CMK (cell line): ENCODE results near the gene SHISA7.

Source experiments
- DNase-seq: peaks from one replicate; pipeline ENCODE4 v3.0.0-alpha.2; 2010; ENCODE audit warnings: low read depth

SHISA7 gene

DNA sequence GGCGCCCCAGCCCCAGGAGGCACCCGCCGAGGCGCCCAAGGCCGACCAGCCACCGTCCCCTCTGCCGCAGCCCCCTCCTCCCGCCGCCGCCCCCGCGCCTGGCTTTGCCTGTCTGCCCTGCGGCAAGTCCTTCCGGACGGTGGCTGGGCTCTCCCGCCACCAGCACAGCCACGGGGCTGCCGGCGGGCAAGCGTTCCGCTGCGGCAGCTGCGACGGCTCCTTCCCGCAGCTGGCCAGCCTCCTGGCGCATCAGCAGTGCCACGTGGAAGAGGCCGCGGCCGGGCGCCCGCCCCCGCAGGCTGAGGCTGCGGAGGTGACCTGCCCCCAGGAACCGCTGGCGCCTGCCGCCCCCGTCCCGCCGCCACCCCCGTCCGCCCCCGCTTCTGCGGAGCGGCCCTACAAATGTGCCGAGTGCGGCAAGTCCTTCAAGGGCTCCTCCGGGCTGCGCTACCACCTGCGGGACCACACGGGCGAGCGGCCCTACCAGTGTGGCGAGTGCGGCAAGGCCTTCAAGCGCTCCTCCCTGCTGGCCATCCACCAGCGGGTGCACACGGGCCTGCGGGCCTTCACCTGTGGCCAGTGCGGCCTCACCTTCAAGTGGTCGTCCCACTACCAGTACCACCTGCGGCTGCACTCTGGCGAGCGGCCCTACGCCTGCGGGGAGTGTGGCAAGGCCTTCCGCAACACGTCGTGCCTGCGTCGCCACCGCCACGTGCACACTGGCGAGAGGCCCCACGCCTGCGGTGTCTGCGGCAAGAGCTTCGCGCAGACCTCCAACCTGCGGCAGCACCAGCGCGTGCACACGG is 39.3 kb upstream of the SHISA7 start:
- DNase-seq = no peak

DNA sequence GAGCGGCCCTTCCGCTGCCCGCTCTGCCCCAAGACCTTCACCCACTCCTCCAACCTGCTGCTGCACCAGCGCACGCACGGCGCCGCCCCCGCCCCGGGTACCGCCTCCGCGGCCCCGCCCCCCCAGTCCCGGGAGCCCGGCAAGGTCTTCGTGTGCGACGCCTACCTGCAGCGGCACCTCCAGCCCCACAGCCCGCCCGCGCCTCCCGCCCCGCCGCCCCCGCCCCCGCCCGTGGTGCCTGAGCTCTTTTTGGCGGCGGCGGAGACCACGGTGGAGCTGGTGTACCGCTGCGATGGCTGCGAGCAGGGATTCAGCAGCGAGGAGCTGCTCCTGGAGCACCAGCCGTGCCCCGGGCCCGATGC is 38.7 kb upstream of the SHISA7 start:
- no peak for DNase-seq

DNA sequence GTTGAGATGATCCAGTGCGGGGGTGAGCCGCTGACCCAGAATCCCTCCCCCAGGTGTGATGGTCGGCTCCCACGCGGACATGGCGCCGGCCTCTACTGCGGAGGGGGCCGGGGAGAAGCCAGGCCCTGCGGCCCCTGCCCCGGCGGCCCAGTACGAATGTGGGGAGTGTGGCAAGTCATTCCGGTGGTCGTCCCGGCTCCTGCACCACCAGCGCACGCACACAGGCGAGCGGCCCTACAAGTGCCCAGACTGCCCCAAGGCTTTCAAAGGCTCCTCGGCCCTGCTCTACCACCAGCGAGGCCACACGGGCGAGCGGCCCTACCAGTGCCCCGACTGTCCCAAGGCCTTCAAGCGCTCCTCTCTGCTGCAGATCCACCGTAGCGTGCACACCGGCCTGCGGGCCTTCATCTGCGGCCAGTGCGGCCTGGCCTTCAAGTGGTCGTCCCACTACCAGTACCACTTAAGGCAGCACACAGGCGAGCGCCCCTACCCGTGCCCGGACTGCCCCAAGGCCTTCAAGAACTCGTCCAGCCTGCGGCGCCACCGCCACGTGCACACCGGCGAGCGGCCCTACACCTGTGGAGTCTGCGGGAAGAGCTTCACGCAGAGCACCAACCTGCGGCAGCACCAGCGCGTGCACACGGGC is 38.2 kb upstream of the SHISA7 start:
- no peak for DNase-seq

DNA sequence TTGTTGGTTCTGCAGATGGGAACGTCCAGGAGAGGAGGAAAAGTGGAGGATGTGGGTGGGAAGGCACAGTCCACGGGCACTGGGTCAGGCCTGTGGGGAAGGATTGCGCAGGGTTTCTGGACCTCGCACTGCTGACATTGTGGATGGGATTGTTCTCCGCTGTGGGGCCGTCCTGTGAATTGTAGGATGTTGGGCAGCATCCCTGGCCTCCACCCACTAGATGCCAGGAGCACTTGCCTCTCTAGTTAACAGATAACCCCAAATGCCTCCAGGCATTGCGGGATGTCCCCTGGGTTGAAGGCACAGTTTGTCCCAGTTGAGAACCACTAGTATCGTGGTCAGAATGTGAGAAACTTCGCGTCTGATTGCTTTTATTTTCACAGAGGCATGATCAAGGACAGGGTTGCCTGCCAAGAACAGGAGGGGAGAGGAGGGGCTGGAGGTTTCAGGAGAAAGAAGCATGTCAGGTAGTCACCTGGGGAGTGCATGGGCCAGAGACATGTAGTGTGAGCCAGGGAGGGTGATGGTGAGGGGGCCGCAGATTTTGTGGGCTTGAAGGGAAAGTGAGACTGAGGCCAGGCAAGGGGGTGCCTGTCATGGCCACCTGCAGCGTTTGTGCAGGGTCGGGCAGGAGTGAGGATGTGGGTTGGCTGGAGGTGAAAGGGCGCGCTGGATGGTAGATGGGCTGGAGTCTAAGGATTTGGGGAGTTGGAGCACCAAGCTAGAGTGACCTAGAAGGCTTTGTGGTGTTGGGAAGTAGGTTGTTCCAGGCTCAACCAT is 36.5 kb upstream of the SHISA7 start:
- no peak for DNase-seq

GRCh38 chr19:55479045-55479444 is 35.9 kb upstream of the SHISA7 start:
- no peak for DNase-seq

GRCh38 chr19:55478364-55478763 is 35.3 kb upstream of the SHISA7 start:
- DNase-seq = no peak

GRCh38 chr19:55477905-55478304 is 34.8 kb upstream of the SHISA7 start:
- DNase-seq = no peak

- DNase-seq = peak; percentile 97
Measured at GRCh38 chr19:55476100-55476775, 33.1 kb upstream of the SHISA7 start, which contains the start of gene ZNF628. Gene ZNF628, plus strand, starts transcription at chr19:55476617. Its CDS starts 3,294 bp downstream, at chr19:55479911.

GRCh38 chr19:55474269-55475265 is 31.5 kb upstream of the SHISA7 start:
- DNase-seq = no peak

DNA sequence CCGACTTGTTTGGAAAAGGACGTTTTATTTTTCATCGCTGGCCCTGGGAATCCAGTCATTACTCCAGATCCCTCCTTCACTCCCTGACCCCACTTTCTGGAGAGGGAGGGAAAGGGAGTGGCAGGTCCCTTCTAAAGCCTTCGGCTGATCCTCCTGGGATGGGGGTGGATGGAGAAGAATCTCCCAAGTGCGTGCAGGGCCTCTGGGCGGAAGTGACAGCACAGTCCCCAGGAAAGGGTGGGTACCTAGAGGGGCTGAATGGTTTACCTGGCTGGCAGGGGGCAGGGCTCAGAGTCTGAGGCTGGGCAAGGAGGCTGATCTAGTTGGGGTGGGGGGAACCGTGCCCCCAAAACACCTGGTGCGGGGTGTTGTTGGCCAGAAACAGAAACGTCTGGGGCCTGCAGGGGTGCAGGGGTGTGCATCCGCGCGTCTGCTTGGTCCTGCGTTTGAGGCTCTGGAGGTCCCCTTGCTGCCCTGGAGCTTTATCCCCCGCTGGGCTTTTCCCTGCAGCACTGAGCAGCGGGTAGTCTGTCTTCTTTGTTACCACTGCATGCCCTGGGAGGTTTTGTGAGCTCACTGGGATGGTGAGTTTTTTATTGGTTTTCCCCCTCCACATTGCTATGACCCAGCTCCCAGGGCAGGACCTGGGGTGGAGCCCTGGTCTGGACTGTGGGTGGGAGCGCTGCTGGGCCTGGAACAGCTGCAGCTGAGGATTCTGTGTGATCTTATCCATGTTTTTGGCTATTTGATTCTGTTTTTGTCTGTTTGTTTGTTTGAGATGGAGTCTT is 30.3 kb upstream of the SHISA7 start:
- DNase-seq = no peak

DNA sequence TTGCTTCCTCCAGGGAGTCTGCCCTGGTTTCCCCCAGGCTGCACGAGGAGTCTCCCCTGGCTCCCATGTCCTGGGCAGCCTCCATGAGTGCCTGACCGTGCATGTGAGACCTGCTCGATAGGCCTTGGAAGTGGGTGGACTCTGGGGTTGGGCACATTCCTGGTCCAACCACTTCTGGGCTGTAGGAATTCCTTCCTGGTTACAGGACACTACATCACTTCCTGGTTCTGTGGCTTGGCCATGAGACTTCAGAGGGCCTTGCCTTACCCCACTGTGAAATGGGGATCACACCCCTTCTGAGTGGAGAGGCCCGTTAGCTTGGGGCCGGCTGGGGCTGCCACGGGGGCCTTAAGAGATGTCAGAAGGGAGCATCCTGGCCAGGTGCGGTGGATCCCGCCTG is 29.4 kb upstream of the SHISA7 start:
- DNase-seq = no peak

DNA sequence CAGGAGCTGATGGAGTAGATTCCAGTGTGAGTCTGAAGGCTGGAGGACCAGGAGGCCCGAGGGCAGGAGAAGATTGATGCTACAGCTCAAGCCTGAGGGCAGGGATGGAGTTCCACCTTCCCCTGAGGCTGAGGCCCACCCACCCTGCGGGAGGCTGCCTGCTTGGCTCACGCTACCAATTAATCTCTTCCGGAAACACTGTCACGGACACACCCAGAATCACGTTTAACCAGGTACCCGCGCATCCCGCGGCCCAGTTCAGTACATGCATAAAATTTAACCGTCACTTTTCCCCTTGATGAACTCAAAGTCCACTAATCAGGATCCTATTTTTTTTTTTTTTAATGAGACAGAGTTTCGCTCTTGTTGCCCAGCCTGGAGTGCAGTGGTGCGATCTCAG is 28.2 kb upstream of the SHISA7 start:
- no peak for DNase-seq

DNA sequence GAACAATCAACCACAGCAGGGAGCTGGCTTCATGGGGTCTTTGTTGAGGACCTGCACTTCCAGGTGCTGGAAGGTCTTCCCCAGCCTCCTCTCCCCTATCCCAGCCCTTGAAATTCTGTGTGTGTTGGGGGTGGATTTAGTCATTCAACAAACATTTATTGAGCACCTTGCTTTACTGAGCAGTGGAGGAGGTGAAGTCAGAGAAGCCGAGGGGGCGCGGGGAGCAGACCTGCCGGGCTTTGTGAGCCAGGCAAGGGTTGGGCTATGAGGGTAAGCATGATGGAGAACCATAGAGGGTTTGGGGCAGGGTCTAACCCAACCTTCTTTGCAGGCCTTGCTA is 24.9 kb upstream of the SHISA7 start:
- DNase-seq = no peak

- no peak for DNase-seq
Measured at GRCh38 chr19:55467236-55468053, 24.3 kb upstream of the SHISA7 start.

- DNase-seq = no peak
Measured at GRCh38 chr19:55466241-55466614, 23.1 kb upstream of the SHISA7 start.

- DNase-seq = no peak
Measured at GRCh38 chr19:55465460-55466240, 22.6 kb upstream of the SHISA7 start.

- DNase-seq = no peak
Measured at GRCh38 chr19:55464662-55465054, 21.6 kb upstream of the SHISA7 start, which contains the start of gene C19orf85. Gene C19orf85, minus strand, starts transcription at chr19:55464751. Its CDS starts 197 bp downstream, at chr19:55464554.

- DNase-seq = no peak
Measured at GRCh38 chr19:55464039-55464661, 21.1 kb upstream of the SHISA7 start.
